GM12873 (cell line): ENCODE measurements around the gene PRDM16.

Experiments used
- TF ChIP-seq, protein P1 (sequence below): IDR thresholded peaks from 2 replicates; pipeline ENCODE4 v1.5.1; 2012; ENCODE audit warnings: low read depth, mild to moderate bottlenecking, moderate library complexity, low read length, control low read depth; ENCODE audit not compliant: insufficient read depth; ENCODE audit errors: missing control alignments

PRDM16 gene

GRCh38 chr1:3215198-3216014 is 146.4 kb downstream of the PRDM16 start:
- TF ChIP-seq, protein P1, sequence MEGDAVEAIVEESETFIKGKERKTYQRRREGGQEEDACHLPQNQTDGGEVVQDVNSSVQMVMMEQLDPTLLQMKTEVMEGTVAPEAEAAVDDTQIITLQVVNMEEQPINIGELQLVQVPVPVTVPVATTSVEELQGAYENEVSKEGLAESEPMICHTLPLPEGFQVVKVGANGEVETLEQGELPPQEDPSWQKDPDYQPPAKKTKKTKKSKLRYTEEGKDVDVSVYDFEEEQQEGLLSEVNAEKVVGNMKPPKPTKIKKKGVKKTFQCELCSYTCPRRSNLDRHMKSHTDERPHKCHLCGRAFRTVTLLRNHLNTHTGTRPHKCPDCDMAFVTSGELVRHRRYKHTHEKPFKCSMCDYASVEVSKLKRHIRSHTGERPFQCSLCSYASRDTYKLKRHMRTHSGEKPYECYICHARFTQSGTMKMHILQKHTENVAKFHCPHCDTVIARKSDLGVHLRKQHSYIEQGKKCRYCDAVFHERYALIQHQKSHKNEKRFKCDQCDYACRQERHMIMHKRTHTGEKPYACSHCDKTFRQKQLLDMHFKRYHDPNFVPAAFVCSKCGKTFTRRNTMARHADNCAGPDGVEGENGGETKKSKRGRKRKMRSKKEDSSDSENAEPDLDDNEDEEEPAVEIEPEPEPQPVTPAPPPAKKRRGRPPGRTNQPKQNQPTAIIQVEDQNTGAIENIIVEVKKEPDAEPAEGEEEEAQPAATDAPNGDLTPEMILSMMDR, result no peak

DNA sequence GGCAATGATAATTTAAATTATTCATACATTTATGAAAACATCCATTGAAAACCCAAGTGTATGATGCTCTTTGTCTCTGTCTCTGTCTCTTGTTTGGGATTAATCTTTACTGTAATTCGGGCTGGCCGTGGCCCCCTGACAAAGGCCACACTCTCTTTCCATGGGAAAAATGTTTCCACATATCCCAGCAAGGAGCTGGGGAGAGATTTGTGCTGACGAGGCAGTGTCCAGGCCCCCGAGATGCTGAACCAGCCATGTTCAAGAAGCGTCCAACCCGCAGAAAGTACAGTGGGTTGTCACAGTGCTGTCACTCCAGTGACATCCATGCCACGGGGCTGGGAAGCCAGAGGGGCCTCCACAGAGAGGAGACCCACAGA is 147.0 kb downstream of the PRDM16 start:
- TF ChIP-seq, protein P1, result no peak

- TF ChIP-seq, protein P1, result no peak
These were observed 148.2 kb downstream of the PRDM16 start for GRCh38 chr1:3217181-3217641.

- TF ChIP-seq, protein P1, result no peak
These were observed 149.1 kb downstream of the PRDM16 start for GRCh38 chr1:3217979-3218679.

DNA sequence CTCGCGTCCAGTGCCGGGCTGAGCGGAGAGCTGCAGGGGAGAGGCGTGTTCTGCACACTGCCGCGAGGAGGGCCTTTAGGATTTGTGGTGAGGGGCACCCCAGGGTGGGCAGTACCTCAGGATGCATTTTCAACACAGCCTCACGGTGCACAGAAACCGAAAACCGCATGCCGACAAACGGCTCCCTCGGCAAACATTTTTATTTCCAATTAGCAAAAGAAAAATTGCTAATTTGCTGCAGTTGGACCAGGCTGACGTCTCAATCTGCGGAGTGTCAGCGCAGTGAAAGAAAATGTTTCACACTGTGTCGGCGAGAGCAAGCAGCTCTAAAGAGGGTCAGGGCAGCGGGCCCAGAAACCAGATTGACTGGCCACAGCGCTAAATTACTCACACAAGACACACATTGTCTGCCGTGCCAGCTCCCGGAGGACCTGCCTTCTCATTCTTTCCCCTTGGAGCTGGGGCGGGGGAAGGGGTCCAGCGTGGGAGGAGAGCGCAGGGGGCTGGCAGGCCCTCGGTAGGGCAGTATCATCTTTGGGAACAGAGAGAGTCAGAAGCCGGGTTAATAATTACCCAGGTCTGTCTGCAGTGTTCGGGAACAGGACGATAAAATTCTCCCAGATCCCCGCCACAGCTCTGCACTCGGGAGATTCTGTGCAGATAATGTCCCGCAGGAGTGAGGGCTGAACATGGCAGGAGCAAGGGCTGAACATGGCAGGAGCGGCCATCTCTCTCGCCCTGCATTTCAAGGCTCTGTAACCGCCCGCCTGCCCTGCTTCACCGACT is 150.2 kb downstream of the PRDM16 start:
- TF ChIP-seq, protein P1, result no peak

GRCh38 chr1:3219791-3220467 is 150.9 kb downstream of the PRDM16 start:
- TF ChIP-seq, protein P1, result no peak
